GM19468 (cell line): ENCODE results near the gene SHB.

ENCODE experiments used
- ATAC-seq: cut with Tn5 transposase; IDR thresholded peaks from one replicate; pipeline ENCODE4 v1.9.1; 2021; ENCODE audit warnings: mild to moderate bottlenecking, moderate library complexity, moderate number of reproducible peaks; ENCODE audit not compliant: unreplicated experiment; ENCODE audit errors: extremely low read depth

The SHB gene

DNA sequence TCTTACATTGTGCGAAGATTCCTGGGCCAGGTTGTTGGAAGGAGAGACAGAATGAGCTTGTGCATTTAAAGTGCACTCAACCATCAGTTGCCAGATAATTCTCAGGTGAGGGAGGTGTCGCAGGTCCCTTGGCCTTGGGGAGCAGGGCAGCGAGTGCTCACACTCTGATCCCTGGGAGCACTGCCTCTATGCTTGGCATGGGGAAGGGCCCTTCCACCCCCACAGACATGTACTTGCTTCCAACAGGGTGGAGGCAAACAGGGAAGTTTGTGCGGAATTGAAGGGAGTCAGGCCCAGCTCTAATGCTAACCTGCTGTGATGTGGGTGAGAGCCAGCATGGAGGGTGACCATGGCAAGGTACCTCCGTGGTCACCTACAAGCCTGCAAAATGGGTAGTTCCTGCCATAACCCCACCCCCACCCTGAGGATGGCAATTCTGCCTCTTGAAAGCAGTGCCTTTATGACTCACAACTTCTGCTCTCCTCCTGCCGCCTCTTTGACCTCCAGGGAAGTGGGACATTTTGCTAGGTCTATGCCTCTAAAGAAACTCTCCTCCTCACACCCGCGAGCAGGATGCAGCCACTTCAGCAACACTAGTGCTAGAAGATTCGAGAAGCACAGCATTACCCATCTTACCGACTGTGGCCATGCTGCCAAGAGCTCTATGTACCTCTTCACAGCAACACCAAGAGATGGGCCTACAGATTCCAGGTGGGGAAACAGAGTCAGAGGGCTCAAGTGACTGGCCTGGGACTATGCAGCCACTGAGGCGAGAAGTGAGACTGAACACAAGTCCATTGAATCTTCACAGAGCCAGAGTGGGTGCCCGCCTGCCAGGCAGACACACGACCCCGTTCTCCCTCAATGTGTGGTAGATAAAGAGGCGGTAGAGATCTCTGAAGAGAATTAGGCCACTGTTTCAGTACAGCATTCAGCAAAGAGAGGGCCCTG is 143.0 kb downstream of the SHB start:
- no peak for ATAC-seq

- no peak for ATAC-seq
These were observed 144.0 kb downstream of the SHB start for GRCh38 chr9:37925006-37925405.

GRCh38 chr9:37924538-37924937 is 144.5 kb downstream of the SHB start:
- ATAC-seq: no peak

- no peak for ATAC-seq
These were observed 145.1 kb downstream of the SHB start for GRCh38 chr9:37923796-37924427.

- no peak for ATAC-seq
These were observed 145.8 kb downstream of the SHB start for GRCh38 chr9:37923118-37923795.

GRCh38 chr9:37922363-37923117 is 146.5 kb downstream of the SHB start:
- no peak for ATAC-seq

DNA sequence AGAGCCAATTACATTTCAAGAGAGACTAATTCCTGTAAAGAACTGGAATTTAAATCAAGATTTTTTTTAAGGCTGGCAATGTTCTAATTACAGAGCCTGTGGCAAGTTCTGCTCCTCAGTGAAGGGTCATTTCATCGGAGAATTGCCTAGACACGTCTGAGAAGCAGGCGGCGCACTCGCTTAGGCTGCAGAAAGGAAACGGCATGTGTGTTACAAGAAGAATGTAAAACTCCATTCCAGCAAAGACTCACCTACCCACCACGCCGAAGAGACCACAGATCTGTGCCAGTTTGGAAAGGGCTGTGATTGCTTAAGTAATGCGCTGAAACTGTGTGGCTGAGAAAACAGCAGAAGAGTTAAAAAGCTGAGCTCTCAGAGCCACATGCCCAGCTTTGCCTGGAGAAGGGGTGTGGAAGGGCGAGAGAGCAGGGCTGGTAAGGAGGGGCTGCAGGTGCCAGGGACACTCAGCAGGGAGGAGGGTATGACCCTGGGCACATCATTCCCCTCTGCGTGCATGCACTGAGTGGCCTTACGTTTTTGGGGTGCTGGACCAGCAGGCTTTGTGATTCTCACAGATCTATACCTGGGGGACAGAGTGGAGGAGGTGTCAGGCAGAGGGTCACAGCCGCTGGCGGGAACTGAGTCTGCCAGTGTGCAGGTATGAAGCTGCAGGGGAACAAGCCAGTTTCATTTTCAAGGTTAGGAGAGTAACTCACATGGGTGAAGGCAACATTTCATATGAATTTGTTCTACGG is 147.3 kb downstream of the SHB start:
- no peak for ATAC-seq

GRCh38 chr9:37921168-37921510 is 147.9 kb downstream of the SHB start:
- no peak for ATAC-seq

DNA sequence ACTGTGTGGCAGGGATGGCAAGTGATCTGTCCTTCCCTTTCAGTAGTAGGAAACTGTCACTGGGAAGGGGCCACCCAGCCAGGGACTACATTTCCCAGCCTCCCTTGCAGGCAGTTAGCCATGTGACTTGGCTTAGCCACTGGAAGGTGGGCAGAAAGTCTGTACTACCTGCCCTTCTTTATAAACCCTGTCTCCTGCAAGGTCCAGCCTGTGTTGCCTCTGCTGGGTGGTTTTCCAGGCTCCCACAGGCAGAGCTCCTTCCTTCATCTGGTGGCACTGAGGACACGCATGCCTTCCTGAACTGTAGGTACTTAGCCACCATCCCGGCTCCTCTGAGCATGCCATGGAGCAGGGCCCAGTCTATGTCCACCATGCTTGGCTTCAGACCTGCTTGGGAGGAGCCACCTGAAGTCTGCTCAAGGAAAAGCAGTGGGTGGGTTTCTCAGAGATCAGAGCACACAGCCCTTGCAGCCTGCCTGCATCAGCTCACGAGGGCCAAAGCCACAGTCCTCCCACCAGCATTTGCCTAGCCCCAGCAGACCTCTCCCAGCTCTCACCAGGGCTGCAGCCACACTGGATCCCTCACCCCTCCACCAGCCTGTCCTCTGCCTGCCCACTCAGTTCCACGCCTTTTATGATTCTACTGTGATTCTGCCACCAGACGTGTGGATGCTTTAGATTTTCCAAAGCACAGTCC is 148.4 kb downstream of the SHB start:
- ATAC-seq: no peak

- ATAC-seq: no peak
These were observed 149.1 kb downstream of the SHB start for GRCh38 chr9:37919956-37920335.

- no peak for ATAC-seq
These were observed 149.6 kb downstream of the SHB start for GRCh38 chr9:37919246-37919955.

GRCh38 chr9:37918665-37919170 is 150.3 kb downstream of the SHB start:
- no peak for ATAC-seq

DNA sequence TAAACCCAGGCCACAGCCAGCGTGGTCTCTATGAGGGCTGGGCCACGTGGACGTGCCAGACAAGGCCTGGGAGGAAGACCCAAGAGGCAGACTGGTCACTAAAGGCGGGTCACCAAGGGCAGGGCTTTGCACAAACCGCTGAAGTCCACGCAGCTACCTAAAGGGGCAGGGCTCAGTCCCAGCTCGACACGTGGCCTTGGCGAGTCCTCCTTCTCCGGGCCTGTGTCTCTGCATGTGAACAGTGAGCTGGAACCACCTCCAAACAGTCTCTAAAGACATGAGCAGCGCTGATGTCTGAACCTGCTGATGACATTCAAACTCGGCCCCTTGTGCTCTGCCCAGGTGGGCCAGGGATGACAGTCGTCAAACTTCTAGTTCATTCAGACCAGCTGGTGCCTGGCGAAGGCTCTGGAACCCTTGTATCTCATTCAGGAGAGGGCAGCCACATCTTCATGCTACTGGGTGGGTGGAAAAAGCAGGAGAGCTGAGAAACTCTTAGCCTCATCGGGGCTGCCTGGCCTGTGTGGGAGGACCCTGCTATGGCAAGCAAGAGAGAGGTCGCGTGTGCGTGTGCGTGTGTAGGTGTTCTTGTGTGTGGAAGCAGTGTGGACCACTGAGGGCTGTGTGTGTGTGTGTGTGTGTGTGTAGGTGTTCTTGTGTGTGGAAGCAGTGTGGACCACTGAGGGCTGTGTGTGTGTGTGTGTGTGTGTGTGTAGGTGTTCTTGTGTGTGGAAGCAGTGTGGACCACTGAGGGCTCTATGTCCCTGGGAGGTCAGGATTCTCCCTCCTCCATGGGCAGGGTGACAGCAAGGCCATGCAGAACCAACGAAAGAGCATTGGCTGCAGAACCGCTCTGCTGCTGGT is 151.0 kb downstream of the SHB start:
- no peak for ATAC-seq

GRCh38 chr9:37917313-37917731 is 151.7 kb downstream of the SHB start:
- ATAC-seq: no peak

GRCh38 chr9:37916471-37917312 is 152.3 kb downstream of the SHB start:
- no peak for ATAC-seq

DNA sequence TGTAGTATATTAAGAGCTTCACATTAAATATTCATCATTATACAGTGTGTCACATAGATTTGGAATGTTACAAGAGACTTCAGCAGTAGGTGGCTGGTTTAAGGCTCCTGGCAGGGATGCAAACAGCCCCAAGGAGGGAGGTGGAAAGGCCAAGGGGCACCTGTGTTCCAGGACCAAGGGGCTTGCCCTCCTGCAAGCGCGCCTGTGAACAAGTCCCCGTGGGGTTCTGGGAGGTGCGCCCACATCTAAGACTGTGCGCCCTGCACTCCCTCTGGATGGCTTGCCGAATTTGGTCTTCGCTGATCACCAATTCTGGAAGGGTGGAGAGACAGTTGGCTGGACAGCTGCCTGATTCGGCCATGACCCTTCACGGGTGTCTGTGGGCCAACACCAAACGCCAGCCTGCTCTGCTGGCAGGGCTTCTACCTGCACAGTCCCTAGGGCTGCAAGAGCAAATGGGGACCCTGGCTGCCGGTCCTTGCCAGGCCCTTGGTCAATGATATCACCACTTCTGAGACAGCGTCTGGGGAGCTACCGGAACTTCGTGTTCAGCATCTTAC is 153.0 kb downstream of the SHB start:
- no peak for ATAC-seq
